ENCODE results near the gene BDKRB1.
"Not testable (repeated sequence)": the region's sequence is repeated elsewhere in the genome, so short reads cannot be mapped to it uniquely, and the experiment has no call there.

Gene BDKRB1

DNA sequence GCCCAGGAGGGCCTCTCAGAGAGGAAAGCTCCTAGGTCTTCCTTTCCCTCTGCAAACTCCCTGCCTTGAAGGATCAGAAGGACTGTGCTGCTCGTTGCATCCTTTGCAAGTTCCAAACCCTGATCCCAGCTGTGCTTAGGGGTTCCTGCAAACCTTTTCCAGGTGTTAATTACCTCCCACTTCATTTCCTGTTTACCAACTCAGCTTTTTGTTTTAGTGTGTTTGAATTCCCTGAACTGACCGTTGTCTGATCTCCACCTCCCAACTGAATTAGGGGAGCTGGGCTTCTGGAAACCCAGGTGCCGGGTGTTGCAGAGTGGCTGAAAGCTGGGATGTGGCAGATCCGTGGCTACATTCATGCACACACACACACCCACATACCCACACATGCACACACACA, 20.6 kb upstream of the BDKRB1 start:
- no peak for DNase-seq

DNA sequence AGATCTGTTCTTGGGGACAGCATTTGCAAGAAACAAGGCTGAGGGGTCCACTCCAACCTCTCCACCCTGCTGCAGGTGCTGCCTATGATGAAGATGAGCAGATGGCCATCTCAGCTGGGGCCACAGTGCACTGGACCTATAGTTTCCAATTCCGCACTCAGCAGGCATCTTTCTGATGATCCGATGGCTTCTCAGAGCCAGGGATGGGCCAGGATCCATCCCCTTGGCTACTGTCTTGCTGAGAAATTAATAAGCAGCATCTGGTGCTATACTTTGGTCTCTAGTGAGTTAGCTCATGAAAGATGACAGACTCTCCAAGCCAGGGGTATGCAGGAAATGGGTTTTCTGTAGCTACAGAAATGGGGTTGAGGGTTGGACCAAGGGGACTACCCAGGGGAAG, 18.4 kb upstream of the BDKRB1 start:
- DNase-seq: no peak

DNA sequence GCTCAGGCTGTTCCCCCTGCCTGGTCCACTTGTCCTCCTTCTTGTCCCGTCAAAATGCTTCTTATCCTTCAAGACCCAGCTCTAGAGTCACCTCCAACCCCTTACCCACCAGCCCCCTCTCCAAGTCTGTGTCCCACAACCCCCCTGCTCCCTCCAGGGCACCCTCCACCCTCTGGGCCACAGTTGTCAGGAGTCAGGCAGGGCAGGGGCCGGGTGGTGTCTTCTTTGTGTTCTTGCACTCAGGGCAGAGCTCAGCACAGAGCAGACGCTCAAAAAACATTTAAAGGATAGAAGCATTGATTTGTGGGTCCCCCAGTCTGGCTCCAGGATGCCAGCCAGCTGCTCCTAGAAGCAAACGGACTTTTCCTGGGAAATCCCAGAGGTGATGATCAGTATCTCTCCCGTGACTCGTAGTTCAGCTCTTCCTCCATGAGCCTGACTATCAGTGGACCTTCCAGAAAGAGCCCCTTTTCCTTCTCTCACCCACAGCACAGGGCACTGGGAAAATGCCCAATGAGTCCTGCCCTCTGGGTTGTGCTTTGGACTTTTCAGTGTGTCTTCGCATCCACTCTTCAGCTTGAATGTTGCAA, 17.2 kb upstream of the BDKRB1 start:
- no peak for DNase-seq

DNA sequence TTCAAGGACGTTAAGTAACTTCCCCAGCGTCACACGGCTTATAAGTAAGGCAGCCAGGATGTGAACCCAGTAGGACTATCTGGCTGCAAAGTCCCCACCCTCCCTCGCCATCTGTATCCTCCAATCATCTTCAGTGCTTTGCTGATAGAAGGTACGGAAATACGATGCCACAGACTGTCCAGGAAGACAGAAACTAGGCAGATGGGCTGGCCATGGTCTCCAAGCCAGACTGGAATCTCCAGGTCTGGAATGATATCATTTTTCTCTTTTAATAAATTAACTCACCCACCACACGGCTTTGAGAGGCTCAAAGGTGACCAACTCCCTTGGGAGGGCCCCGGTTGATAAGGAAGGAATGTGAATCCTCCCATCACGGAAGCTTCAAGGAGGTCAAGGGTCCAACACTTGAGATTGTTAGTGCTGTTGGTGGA, 16.3 kb upstream of the BDKRB1 start:
- DNase-seq: no peak

DNA sequence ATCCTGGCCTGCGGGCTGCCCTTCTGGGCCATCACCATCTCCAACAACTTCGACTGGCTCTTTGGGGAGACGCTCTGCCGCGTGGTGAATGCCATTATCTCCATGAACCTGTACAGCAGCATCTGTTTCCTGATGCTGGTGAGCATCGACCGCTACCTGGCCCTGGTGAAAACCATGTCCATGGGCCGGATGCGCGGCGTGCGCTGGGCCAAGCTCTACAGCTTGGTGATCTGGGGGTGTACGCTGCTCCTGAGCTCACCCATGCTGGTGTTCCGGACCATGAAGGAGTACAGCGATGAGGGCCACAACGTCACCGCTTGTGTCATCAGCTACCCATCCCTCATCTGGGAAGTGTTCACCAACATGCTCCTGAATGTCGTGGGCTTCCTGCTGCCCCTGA, 15.4 kb upstream of the BDKRB1 start:
- DNase-seq: no peak

DNA sequence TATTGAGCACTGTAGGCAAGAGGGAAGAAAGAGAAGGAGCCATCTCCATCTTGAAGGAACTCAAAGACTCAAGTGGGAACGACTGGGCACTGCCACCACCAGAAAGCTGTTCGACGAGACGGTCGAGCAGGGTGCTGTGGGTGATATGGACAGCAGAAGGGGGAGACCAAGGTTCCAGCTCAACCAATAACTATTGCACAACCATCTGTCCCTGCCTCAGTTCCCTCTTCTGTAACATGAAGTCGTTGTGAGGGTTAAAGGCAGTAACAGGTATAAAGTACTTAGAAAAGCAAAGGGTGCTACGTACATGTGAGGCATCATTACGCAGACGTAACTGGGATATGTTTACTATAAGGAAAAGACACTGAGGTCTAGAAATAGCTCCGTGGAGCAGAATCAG, 13.9 kb upstream of the BDKRB1 start:
- DNase-seq: no peak

DNA sequence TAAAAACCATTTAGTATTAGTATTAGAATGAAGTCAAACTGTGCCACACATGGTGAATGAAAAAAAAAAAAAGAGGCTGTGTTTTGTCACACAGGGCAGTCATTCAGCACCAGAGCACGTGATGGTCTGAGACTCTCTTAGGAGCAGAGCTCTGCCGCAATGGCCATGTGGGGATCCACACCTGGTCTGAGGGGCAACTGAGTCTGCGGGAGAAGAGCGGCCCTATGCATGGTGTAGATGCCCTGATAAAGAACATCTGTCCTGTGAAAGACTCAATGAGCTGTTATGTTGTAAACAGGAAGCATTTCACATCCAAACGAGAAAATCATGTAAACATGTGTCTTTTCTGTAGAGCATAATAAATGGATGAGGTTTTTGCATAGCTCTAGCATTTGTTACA, 12.2 kb upstream of the BDKRB1 start:
- DNase-seq: no peak

DNA sequence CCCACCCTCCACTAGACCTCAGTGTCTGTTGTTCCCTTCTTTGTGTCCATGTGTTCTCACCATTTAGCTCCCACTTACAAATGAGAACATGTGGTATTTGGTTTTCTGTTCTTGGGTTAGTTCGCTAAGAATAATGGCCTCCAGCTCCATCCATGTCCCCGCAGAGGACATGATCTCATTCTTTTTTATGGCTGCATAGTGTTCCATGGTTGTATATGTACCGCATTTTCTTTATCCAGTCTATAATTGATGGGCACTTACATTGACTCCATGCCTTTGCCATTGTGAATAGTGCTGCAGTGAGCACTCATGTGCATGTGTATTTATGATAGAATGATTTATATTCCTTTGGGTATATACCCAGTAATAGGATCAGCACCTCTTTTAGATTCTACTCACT, 10.9 kb upstream of the BDKRB1 start:
- not testable (repeated sequence) for DNase-seq

DNA sequence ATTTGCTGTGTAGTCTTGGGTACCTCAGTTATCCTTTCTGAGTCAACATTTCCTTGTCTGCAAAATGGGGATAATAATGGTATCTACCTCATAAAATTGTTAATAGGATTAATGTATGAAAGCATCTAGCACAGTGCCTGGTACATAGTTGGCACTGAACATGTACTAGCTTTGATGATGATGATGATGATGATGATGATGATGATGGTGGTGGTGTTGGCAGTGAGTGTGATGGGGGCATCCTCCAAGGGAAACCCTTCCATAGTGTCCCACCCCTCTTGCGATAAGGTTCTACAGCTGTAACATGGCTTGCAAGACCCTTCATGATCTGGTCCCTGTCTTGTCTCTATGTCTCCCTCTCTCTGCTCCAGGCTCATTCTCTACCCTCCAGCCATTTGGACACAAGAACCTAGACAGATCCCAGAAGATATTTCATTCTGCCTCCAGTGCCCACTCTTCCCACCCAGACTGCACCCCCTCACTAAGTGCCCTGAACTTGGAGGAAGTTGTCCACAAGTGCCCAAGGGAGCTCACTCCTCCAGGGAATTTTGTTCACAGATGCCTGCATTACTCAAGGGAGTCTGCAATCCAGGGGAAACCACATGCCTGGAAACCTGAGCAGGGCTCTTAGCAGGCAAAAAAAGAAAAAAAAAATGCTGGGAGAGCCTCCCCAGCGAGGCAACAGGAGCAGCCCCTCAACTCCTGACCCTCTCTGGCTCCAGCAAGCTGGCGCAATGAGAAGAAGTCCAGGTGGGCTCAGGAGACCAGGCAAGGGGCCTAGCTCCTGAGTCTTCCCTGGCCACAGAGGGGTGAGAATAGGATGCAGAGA, 10.1 kb upstream of the BDKRB1 start:
- no peak for DNase-seq

DNA sequence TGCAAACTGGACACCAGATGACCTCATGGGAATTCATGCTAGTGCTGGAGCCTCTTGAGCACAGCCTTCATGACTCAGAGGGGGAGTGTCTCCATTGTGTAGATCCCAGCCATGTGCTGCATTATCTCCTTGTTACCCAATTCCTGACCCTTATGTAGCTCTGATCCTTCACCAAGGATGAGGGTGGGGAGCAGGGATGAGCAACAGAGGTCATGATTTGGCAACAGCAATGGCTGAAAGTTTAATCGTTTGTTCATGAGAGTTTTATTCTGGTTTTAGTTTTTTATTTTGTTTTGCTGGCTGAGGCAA, 9.5 kb upstream of the BDKRB1 start:
- DNase-seq: no peak

DNA sequence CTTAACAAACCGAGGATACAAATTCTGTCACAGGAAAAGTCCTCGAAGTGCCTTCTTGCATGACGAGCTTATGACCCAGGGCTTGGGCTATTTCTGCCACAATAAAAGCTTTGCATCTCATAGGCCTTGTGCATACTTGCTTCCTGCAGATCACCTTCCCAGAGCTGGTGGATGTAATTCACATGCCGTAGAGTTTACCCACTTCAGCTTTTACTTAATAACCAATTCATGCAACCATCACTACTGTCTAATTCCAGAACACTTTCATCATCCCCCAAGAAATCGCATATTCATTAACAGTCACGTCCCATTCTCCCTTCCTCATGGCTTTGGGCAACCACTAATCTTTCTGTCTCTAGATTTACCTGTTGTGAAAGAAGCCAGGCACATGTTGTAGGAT, 9.0 kb upstream of the BDKRB1 start:
- DNase-seq: no peak

DNA sequence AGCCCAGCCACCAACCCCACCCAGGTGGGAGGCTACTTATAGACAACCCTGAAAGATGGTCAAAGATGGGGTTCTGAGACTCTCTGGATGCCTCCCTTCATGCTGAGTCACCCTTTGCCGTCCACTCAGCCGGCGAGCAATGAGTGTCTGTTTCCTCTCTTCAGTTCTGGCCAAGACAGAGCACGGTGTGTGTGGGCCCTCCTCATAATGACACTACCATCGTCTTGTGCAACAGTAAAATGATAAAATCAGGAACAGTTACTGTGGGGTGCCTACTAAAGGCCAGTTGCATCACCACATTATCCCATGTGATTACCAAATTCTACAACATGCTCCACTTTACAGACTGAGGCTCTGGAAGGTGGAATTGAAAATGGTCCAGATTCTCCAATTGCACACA, 7.0 kb upstream of the BDKRB1 start:
- no peak for DNase-seq

DNA sequence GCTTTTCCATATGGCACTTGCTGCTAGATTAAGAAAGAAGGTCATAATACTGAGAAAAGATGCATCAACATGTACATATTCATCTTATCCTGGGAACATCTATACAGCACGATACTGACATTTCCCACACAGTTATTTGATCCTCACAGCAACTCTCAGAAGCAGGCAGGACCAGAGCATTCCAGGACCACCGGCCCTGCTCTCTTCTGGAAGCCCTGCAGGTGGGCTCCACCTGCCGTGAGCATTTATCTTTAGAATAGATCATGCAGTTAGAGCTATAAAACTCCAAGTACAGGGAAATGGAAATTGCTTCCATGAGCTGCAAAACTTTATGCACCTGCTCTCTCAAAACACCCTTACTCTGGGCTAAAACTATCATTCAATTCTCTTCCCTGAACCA, 5.5 kb upstream of the BDKRB1 start:
- no peak for DNase-seq

DNA sequence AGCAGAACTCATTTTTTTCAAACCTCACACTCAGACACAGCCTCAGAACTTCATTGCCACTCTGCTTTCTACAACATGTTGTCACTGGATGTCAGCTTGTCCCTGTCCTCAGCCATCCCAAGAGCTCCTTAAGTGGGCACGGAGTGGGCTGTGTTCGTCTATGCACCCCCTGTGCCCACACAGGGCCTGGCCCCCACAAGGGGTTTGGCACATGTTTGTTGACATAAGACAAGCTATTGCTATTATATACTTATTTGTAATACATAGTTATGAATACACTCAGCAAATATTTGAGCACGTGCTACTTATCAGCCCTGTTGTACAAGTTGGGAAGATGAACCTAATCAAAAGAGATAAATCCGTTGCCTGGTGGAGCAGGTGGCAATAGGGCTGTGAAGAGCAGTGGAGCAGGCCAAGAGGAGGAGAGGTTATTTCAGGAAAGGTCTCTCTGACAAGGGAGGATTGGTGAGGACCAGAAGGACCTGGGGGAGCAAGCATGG, 4.3 kb upstream of the BDKRB1 start:
- no peak for DNase-seq

DNA sequence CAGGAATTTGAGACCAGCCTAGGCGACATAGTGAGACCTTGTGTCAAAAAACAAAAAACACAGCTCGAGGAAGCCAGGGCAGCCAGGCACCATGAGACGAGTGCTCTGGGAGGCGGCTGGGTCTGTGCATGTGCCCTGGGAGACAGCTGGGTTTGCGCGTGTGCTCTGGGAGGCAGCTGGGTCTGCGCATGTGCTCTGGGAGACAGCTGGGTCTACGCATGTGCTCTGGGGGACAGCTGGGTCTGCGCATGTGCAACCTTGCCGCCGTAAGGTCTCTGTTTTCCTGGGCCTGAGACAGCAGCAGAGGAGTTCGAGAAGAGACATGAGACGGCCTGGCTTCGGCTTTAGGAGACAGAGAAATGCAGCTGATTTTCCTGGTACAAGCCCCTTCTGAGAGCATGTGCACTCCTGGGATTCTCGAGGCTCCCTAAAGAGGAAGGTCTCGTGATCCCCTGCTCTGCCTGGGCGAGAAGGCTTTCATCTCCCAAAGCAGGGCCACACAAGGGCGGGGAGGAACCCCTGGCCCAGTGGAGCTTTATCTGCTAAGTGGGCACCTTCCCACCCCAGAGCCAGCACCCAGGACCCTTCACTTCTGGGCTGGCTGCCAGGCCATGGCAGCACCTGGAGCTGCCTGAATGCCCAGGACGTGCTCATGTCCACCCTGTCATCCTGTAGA, 3.5 kb upstream of the BDKRB1 start:
- no peak for DNase-seq

DNA sequence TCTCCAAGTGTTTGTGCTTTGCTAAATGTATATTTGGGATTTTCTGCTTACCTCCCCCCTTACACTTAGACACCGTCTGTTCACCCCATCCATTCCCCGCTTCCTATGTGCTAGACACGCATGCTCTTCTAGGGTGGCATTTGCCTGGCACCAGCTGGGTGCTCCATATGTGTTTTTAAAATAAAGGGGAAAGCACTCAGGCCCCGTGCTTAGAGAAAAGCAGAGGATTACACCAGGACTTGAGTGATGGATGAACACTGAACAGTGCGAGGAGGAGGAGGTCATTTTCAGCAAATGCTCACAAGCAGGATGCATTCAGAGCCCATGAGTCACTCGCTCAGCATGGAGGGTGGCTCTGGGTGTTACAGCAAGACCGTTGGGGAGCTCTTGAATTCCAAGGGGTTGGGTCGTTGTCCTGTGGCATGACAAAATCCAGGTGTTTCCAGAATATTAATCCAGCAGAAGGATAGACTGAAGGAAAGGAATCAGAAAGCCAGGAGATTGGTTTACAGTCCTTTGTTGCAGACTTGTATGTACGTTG, 2.9 kb upstream of the BDKRB1 start:
- DNase-seq: no peak

DNA sequence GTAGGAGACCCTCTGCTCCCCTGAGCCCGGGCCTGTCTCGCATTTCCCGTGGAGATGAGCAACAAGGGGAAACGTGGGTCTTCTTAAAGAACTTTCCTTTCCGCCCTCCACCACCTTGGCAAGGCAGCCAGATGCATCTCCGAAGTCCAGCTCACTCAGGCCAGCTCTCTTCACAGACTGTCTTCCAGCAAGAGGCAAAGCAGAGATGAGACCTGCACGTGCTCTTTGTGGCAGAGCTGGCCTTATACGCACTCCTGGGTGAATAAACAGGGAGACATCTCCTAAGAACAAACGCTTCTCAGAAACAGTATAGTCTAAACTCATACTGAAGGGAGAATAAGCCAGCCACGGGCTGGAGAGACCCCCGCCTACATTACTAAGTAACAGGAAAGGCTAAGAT, 1.3 kb upstream of the BDKRB1 start:
- DNase-seq: no peak

DNA sequence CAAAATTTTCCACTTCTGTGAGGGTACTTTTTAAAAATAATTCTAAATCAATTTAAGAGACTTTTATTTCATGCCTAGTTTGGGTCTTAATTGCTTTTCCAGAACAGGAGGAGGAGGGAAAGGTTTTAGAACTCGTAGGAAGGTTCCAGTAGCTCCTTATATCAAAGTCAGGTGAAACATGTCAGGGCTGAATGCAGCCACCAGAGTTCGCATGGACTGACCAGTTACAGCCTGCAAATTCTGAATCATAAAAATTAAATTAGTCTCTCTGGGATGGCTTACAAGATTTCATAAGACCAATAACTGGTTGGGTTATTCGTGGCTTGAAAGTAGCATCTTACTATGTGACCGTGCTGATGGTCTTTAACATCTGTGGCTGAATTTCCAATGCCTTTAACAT, 397 bp downstream of the BDKRB1 start:
- DNase-seq: no peak

DNA sequence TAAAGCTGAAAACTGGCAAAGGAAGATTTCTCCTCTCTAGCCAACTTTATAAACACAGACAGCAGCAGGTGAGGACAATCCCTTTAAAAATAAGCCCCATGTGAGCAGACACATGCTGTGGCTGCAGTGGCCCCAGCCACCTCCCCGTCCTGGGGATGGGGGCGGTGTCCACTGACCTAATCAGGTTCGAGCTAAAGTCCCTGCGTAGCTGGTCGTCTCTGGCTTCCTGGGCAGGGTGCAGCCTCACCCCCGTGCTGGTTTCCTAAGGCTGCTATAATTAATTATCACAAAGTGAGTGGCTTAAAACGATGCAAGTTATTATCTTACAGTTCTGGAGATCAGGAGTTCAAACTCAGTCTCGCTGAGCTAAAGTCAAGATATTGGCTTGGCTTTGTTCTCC, 1.0 kb downstream of the BDKRB1 start:
- no peak for DNase-seq

DNA sequence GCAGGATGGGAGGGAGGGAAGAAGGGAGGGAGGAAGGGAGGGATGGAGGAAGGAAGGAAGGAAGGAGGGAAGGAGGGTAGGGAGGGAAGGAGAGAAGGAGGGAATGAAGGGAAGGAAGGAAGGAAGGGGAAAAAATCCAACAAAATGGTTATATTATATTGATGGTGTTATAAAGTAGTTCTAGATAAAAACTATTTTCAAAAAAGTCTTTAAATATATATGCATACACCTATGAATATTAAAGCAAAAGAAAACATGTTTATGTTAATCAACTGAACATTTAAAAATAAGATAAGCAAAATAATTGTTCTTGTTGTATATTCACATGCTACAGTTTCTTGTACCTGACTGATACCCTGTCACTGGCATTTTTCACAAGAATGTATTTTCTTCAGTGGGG, 1.9 kb downstream of the BDKRB1 start:
- no peak for DNase-seq

DNA sequence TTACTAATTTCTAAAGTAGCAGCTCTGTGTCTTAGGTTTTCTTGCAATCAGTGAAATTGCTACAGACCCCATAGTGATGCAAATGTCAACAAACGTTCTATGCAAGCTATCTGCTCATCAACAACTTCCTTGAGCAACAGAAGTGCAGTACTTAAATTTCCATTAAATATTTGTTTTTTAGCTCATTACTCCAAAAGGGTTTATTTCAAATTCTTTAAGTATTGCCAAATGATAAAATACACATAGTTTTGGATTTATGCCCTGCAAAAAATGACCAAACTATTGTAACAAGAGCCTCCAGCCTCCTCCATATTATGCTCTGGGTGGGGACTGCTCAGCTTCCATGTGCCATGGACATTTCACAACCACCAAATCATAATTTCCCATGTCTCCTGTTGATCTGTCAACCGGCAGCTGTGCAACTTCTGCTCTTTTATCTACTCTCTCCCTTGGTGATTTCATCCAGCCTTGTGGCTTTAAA, 4.4 kb downstream of the BDKRB1 start:
- no peak for DNase-seq

DNA sequence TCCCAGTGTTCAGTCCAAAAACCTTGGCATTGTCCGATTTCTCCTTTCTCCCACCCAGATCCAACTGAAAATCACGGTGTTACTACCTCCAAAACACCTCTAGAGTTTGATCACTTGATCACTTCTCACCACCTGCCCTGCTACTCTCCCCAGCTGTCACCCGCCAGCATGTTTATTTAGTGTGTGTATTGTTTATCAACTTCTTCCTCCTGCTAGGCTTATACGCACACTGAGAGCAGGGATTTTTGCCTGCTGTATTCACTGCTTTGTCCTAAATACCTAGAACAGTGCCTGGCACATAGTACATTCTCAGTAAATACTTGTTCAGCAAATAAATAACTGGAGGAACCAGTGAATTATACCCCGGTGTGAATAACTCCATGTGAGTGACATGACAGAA, 5.0 kb downstream of the BDKRB1 start:
- DNase-seq: no peak

DNA sequence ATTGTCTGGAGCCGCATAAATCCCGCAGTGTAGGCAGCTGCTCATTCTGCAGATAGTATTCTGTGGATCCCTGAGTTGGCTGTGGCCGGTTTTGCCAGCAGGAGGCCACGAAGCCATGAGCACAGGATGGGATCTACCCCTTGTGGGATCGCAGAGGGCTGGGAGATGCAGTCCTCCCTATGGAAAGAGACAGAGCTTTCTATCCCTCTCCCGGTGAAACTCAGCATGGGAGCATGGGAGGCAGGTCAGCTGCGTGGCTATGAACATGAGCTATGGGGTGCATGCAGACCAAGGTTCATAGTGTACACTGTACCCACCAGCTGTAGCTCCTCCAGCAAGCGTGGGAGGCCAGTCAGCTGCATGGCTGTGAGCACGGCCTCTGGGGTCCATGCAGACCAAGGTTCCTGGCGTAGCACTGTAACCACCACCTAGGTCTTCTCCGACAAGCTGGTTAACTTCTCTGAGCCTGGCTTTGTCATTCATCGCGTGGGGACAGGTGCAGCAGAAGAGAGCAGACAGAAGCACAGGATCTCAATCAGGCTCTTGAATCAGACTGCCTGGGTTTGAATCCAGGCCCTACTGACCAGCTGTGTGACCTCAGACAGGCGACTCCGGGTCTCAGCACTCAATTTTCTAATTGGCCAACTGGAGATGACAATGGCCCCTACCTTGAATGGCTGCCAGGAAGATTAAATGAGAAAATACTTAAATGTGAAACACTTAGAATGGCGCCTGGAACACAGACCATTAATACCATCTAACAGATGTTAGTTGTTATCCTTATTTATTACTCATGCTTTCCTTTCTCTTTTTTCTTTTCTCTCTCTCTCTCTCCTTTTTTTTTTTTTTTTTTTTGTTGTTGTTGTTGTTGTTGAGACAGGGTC, 6.0 kb downstream of the BDKRB1 start:
- DNase-seq: no peak
